HG03139 (cell line): ENCODE data around the gene DNAJA2.

Experiments
- ATAC-seq: cut with Tn5 transposase; IDR thresholded peaks from one replicate; pipeline ENCODE4 v1.9.1; 2021; ENCODE audit not compliant: unreplicated experiment

The DNAJA2 gene

DNA sequence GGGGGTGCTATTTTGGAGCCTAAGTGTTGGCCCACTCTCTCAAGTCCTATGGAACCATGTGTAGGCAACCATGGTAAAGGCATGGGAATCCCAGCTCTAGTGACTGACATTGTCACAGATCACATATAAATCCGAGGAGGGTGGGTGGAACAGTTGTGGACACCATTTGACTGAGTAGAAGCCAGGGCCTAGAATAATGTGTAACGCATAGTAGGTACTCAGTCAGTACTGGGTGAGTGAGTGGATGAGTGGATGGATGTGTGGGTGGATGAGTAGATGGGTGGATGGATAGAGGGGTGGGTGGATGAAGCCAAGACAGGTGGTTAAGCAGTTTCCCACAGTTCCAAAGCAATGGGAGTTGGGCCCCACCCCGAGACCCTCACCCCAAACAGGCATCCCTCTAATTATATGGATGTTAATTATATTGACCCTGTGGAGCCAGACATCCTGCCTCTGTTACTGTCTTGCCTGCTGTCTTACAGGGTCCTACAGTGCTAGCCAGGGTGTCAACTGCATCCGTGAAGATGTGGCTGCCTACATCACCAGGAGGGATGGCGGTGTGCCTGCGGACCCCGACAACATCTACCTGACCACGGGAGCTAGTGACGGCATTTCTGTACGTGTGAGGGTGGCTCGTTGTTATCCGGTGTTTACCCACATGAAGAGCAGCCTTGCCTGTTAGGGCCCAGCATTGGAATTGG lies 67.0 kb downstream of the DNAJA2 start:
- no peak for ATAC-seq
